K562 (cell line): ENCODE results near the gene ADAMTS14. TPM values are rescaled to one million over a fixed set of nuclear protein-coding genes. Genes with fewer than 3 reads are reported as not detected.
A peak's percentile ranks its signal among the peaks of the same experiment; 100 is the strongest.

Experiments
- CCAR2 ChIP-seq: fragments of 200-400 bp; formaldehyde crosslinking; IDR thresholded peaks from 2 replicates; pipeline ENCODE4 v1.6.1; 2017; ENCODE audit warnings: mild to moderate bottlenecking, low read depth, low read length
- DMBX1 ChIP-seq: fragments of 250-450 bp; sonication (Bioruptor Pico); IDR thresholded peaks from 2 replicates; pipeline ENCODE4 v1.8.0; 2022; ENCODE audit warnings: inconsistent platforms, mild to moderate bottlenecking, moderate library complexity, borderline replicate concordance
- E2F6 ChIP-seq, 2 experiments: IDR thresholded peaks; 2 replicates each; pipeline ENCODE4 v1.6.1; 2011; ENCODE audit warnings: borderline replicate concordance in 1 of 2, control low read depth in 1 of 2, low read depth in 1 of 2, low read length in 1 of 2, mild to moderate bottlenecking in 1 of 2, mixed read lengths in 1 of 2, moderate library complexity in 1 of 2; ENCODE audit not compliant: insufficient read depth in 1 of 2, insufficient read length in 1 of 2, poor library complexity in 1 of 2, severe bottlenecking in 1 of 2; ENCODE audit errors: extremely low read depth in 1 of 2
- ELF1 ChIP-seq: fragments of 200-800 bp; sonication (Bioruptor generic); IDR thresholded peaks from 2 replicates; pipeline ENCODE4 v1.6.1; 2016; ENCODE audit warnings: missing genetic modification characterization, missing compliant biosample characterization
- EP300 ChIP-seq: IDR thresholded peaks from 2 replicates; pipeline ENCODE4 v1.6.1; 2012; ENCODE audit warnings: low read length, improper control_type of control experiment
- ERF ChIP-seq: fragments of 450-650 bp; formaldehyde crosslinking; IDR thresholded peaks from 2 replicates; pipeline ENCODE4 v1.4.0; 2020; ENCODE audit warnings: mild to moderate bottlenecking, mixed read lengths
- KLF13 ChIP-seq: fragments of 450-650 bp; IDR thresholded peaks from 2 replicates; pipeline ENCODE4 v1.6.1; 2016; ENCODE audit warnings: missing genetic modification characterization, low read depth, mild to moderate bottlenecking, missing compliant biosample characterization, moderate library complexity, borderline replicate concordance
- NR4A1 ChIP-seq, 2 experiments: fragments of 250-450 bp in 1 of 2; fragments of 450-650 bp in 1 of 2; sonication (Bioruptor Pico) in 1 of 2; IDR thresholded peaks; 2 replicates each; pipeline versions ENCODE4 v1.4.0 to v1.6.1; 2016 to 2020; ENCODE audit warnings: mild to moderate bottlenecking in 2 of 2, missing compliant biosample characterization in 1 of 2, missing genetic modification characterization in 1 of 2, moderate library complexity in 1 of 2
- SETDB1 ChIP-seq: IDR thresholded peaks from one replicate; pipeline ENCODE4 v1.6.1; 2012; ENCODE audit warnings: low read length, control low read depth, inconsistent platforms
- SPI1 ChIP-seq: IDR thresholded peaks from 2 replicates; pipeline ENCODE4 v1.6.1; 2011; ENCODE audit warnings: low read depth, low read length, control low read depth, borderline replicate concordance
- TRIM25 ChIP-seq: fragments of 450-650 bp; IDR thresholded peaks from 2 replicates; pipeline ENCODE4 v1.7.0; 2016; ENCODE audit warnings: borderline replicate concordance
- USF1 ChIP-seq: sonication (generic); formaldehyde crosslinking; IDR thresholded peaks from 2 replicates; pipeline ENCODE4 v1.9.0; 2022; ENCODE audit warnings: mild to moderate bottlenecking, missing genetic modification reagents
- polyA plus RNA-seq, 8 experiments: library from polyadenylated mRNA; depleted of rRNA in 4 of 8; stranded (reverse) in 5 of 8; unstranded in 3 of 8; fragments of >200 nt; fragmentation: Nextera tagmentation in 2 of 8; fragmentation: Illumina TruSeq in 1 of 8; extraction: Ambion mirVana in 2 of 8; extraction: Trizol in 1 of 8; gene quantifications; 2 replicates each; pipeline versions ENCODE4 v1.2.1 to v1.2.3, GENCODE V29; 2011 to 2014; ENCODE audit warnings: inconsistent platforms in 1 of 8, missing spikeins in 1 of 8
- total RNA-seq, 7 experiments: library from RNA; depleted of rRNA in 6 of 7; stranded (reverse); fragments of >200 nt in 6 of 7; fragmentation: Illumina TruSeq in 2 of 7; extraction: Trizol in 2 of 7; gene quantifications; 2 replicates each; pipeline versions ENCODE4 v1.2.1 to v1.2.3, GENCODE V29; 2011 to 2021; ENCODE audit warnings: low replicate concordance in 1 of 7
- TF ChIP-seq, protein P1 (sequence below): fragments of 250-450 bp; sonication (Bioruptor Pico); IDR thresholded peaks from 2 replicates; pipeline ENCODE4 v1.5.0; 2021; ENCODE audit warnings: mild to moderate bottlenecking, borderline replicate concordance
- TF ChIP-seq, protein P2 (sequence below): fragments of 200-800 bp; sonication (Bioruptor generic); IDR thresholded peaks from 2 replicates; pipeline ENCODE4 v1.6.1; 2017; ENCODE audit warnings: missing genetic modification characterization, missing compliant biosample characterization
- TF ChIP-seq, protein P3 (sequence below): fragments of 450-650 bp; formaldehyde crosslinking; conservative IDR thresholded peaks from 2 replicates; pipeline ENCODE4 v1.4.0; 2022; ENCODE audit warnings: mild to moderate bottlenecking, missing genetic modification characterization

ADAMTS14 gene
- total and polyA plus RNA-seq, 9 of the 15 experiments (the other 6 are each of a cell fraction or from before 2014, with no cell fraction given) = 0.04 to 37.4 (median 15.9) TPM

DNA sequence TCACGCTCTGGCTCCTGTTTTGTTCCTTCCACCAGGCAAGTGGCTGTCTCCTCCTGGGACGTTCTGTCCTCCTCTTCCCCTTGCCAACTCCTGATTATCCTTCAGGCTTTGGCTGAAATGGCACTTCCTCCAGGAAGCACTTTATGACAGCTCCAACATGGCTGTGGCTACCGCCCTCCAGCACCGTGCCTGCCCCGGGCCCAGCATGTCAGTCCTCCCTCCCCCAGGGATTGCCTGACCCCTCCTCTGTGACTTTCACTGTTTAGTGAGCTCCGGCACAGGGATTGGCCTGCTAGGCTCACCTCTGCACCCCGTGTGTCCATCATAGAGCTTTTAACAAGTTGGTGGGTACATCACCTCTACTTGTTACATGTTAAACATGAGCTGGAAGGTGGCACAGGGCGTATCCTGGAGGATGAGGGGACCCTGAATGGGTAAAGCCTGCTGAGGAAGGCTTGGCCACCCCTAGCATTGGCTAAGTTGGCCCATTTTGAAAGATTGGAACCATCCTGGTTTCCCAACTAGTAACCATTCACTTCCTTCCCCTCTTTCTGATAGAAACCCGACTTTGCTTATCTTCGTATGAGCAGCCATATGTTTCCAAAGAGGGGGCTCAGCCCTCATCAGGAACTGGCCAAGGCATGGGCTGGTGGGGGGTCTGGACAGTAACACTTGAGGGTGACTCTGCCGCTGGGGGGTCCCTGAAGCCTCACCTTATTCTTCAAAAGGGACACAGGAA is 10.5 kb upstream of the ADAMTS14 start (continued):
- TF ChIP-seq, protein P1, sequence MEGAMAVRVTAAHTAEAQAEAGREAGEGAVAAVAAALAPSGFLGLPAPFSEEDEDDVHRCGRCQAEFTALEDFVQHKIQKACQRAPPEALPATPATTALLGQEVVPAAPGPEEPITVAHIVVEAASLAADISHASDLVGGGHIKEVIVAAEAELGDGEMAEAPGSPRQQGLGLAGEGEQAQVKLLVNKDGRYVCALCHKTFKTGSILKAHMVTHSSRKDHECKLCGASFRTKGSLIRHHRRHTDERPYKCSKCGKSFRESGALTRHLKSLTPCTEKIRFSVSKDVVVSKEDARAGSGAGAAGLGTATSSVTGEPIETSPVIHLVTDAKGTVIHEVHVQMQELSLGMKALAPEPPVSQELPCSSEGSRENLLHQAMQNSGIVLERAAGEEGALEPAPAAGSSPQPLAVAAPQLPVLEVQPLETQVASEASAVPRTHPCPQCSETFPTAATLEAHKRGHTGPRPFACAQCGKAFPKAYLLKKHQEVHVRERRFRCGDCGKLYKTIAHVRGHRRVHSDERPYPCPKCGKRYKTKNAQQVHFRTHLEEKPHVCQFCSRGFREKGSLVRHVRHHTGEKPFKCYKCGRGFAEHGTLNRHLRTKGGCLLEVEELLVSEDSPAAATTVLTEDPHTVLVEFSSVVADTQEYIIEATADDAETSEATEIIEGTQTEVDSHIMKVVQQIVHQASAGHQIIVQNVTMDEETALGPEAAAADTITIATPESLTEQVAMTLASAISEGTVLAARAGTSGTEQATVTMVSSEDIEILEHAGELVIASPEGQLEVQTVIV (CRISPR knock-in tag) = peak; percentile 58; the same call in 1 of the 2 replicates
- TF ChIP-seq E2F6 (IDR thresholded peaks at IDR 0.05; ENCODE audit: borderline replicate concordance in 1 of 2, extremely low read depth in 1 of 2, insufficient read depth in 1 of 2, insufficient read length in 1 of 2, low read depth in 1 of 2, low read length in 1 of 2, poor library complexity in 1 of 2, severe bottlenecking in 1 of 2) (no peak), EP300 (peak; percentile 35; the same call in 1 of the 2 replicates), NR4A1 (CRISPR knock-in tag; IDR thresholded peaks at IDR 0.05) (peak; percentile 22; the same call in 1 of the 2 replicates), NR4A1 (tag; IDR thresholded peaks at IDR 0.05) (peak; percentile 97), DMBX1 (CRISPR knock-in tag) (peak; percentile 88), ELF1 (peak; percentile 36; the same call in 1 of the 2 replicates), TRIM25 (0 out of 2 replicates have a peak, but pooled peaks have one; percentile 59), ERF (CRISPR knock-in tag) (peak; percentile 91), CCAR2 (no peak), USF1 (CRISPR knock-in tag) (peak; percentile 21; the same call in 1 of the 2 replicates), SPI1 (peak; percentile 49; the same call in 1 of the 2 replicates), KLF13 (0 out of 2 replicates have a peak, but pooled peaks have one; percentile 27), SETDB1 (no peak)
- TF ChIP-seq, protein P2, sequence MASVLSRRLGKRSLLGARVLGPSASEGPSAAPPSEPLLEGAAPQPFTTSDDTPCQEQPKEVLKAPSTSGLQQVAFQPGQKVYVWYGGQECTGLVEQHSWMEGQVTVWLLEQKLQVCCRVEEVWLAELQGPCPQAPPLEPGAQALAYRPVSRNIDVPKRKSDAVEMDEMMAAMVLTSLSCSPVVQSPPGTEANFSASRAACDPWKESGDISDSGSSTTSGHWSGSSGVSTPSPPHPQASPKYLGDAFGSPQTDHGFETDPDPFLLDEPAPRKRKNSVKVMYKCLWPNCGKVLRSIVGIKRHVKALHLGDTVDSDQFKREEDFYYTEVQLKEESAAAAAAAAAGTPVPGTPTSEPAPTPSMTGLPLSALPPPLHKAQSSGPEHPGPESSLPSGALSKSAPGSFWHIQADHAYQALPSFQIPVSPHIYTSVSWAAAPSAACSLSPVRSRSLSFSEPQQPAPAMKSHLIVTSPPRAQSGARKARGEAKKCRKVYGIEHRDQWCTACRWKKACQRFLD (CRISPR knock-in tag) = peak; percentile 90
- TF ChIP-seq, protein P3, sequence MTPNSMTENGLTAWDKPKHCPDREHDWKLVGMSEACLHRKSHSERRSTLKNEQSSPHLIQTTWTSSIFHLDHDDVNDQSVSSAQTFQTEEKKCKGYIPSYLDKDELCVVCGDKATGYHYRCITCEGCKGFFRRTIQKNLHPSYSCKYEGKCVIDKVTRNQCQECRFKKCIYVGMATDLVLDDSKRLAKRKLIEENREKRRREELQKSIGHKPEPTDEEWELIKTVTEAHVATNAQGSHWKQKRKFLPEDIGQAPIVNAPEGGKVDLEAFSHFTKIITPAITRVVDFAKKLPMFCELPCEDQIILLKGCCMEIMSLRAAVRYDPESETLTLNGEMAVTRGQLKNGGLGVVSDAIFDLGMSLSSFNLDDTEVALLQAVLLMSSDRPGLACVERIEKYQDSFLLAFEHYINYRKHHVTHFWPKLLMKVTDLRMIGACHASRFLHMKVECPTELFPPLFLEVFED = 0 out of 2 replicates have a peak, but pooled peaks have one; percentile 4
